Mesendoderm (in vitro differentiated cells): Measurements from ENCODE around the gene MMAA.
"Not testable (repeated sequence)": the region's sequence is repeated elsewhere in the genome, so short reads cannot be mapped to it uniquely, and the experiment has no call there.

ENCODE experiments used
- DNase-seq: peaks from one replicate; pipeline ENCODE4 v3.0.0; 2013
- H2AK5ac ChIP-seq: 2 replicates; pipeline ENCODE4 v1.6.1; 2013; ENCODE audit warnings: low read length, inconsistent platforms
- H2BK120ac ChIP-seq: 2 replicates; pipeline ENCODE4 v1.6.1; 2013; ENCODE audit warnings: low read depth, mild to moderate bottlenecking, low read length, moderate library complexity, mixed read lengths
- H2BK15ac ChIP-seq: replicated peaks from 2 replicates; pipeline ENCODE4 v1.6.1; 2013; ENCODE audit warnings: low read depth, mild to moderate bottlenecking, moderate library complexity
- H2BK5ac ChIP-seq: 2 replicates; pipeline ENCODE4 v1.6.1; 2013; ENCODE audit warnings: low read length, inconsistent platforms
- H3K18ac ChIP-seq: 2 replicates; pipeline ENCODE4 v1.6.1; 2013; ENCODE audit warnings: mild to moderate bottlenecking, low read length, mixed read lengths
- H3K23ac ChIP-seq: one replicate; pipeline ENCODE4 v1.6.1; 2013; ENCODE audit warnings: low read length
- H3K27ac ChIP-seq: 2 replicates; pipeline ENCODE4 v1.5.1; 2013; ENCODE audit warnings: low read depth, mild to moderate bottlenecking, inconsistent platforms, low read length, moderate library complexity
- H3K27me3 ChIP-seq: 2 replicates; pipeline ENCODE4 v1.6.1; 2013; ENCODE audit warnings: low read length, control low read depth, mild to moderate bottlenecking, inconsistent platforms; ENCODE audit not compliant: insufficient read depth, poor library complexity
- H3K36me3 ChIP-seq: 2 replicates; pipeline ENCODE4 v1.6.1; 2013; ENCODE audit warnings: low read length, inconsistent platforms; ENCODE audit not compliant: control insufficient read depth, insufficient read depth
- H3K4ac ChIP-seq: one replicate; pipeline ENCODE4 v1.6.1; 2013; ENCODE audit warnings: low read depth, mild to moderate bottlenecking, low read length, moderate library complexity
- H3K4me1 ChIP-seq: 2 replicates; pipeline ENCODE4 v1.6.1; 2013; ENCODE audit warnings: low read depth, low read length, inconsistent platforms; ENCODE audit not compliant: control insufficient read depth
- H3K4me2 ChIP-seq: 2 replicates; pipeline ENCODE4 v1.6.1; 2013; ENCODE audit warnings: low read length
- H3K4me3 ChIP-seq: 2 replicates; pipeline ENCODE4 v1.5.1; 2013; ENCODE audit warnings: mild to moderate bottlenecking, low read length
- H3K56ac ChIP-seq: one replicate; pipeline ENCODE4 v1.6.1; 2013; ENCODE audit warnings: low read length
- H3K79me1 ChIP-seq: 2 replicates; pipeline ENCODE4 v1.6.1; 2013; ENCODE audit warnings: low read length, inconsistent platforms
- H3K79me2 ChIP-seq: 2 replicates; pipeline ENCODE4 v1.6.1; 2013; ENCODE audit warnings: mild to moderate bottlenecking, low read length; ENCODE audit not compliant: control insufficient read depth, insufficient read depth
- H3K9ac ChIP-seq: 2 replicates; pipeline ENCODE4 v1.6.1; 2013; ENCODE audit warnings: low read length, inconsistent platforms
- H4K5ac ChIP-seq: one replicate; pipeline ENCODE4 v1.6.1; 2013; ENCODE audit warnings: low read length
- H4K8ac ChIP-seq: one replicate; pipeline ENCODE4 v1.6.1; 2013; ENCODE audit warnings: low read depth, mild to moderate bottlenecking, control low read depth, low read length, moderate library complexity
- WGBS: extraction: QIAGEN DNeasy Blood & Tissue Kit; methylation state at CpG from one replicate; pipeline ENCODE4 v1.1.7; 2013; ENCODE audit warnings: low lambda C conversion rate, missing lambda C conversion rate; ENCODE audit not compliant: insufficient coverage; ENCODE audit errors: extremely low coverage; 5-methylcytosine and 5-hydroxymethylcytosine counted together

MMAA gene

DNA sequence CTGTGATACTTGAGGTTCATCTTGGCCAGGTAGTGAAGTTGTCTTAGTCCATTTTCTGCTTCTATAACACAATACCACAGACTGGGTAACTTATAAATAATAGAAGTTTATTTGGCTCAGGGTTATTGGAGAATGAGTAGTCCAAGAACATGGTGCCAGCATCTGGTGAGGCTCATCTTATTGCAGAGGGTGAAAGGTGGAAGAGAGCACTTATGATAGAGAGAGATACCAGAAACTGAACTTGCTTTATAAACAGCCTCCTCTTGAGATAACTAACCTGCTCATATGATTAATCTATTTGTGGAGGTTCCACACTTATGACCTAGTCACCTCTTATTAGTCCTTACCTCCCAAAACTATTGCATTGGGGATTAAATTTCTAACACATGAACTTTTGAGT lies 62.3 kb downstream of the MMAA start:
- Histone ChIP-seq H4K5ac (no peak overlapping the region), H2BK5ac (no peak overlapping the region), H2BK15ac (peak overlapping the region; percentile 96), H2AK5ac (no peak overlapping the region), H3K79me2 (no peaks in the 10 kb centered on the region), H3K23ac (no peak overlapping the region), H3K36me3 (no peaks in the 10 kb centered on the region), H3K27ac (no peak overlapping the region), H3K4me3 (no peak overlapping the region), H2BK120ac (no peak overlapping the region), H3K9ac (no peak overlapping the region), H3K4me2 (no peak overlapping the region), H3K79me1 (no peaks in the 10 kb centered on the region), H3K27me3 (no peaks in the 10 kb centered on the region), H3K18ac (no peak overlapping the region), H3K4me1 (peaks cover 2% of the 10 kb centered on the region), H3K4ac (no peak overlapping the region), H4K8ac (no peak overlapping the region), H3K56ac (no peak overlapping the region)
- no peak for DNase-seq

DNA sequence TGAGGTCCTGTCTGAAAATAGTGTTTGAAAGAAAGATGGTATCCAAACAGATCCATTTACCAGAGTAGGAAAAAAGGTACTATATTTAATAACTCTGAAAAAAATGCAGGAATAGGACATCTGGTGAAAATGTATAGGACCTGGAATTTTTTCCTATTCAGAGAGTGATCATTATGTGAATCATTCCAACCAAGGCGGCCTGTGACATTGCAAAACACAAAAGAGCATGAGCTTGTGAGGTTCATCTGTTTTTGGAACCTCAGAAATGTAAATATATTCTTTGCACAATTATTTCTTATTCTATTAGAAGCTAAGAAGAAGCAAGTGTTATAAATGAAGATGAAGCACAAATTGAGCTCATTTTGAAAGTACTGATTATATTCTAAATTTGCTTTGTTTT lies 62.8 kb downstream of the MMAA start:
- no peaks in the 10 kb centered on the region for H3K79me1 ChIP-seq
- H3K9ac ChIP-seq = no peak overlapping the region
- H3K27me3 ChIP-seq = no peaks in the 10 kb centered on the region
- no peak for DNase-seq
- H3K27ac ChIP-seq = no peak overlapping the region
- H3K4ac ChIP-seq = no peak overlapping the region
- no peak overlapping the region for H2BK120ac ChIP-seq
- no peak overlapping the region for H3K18ac ChIP-seq
- no peak overlapping the region for H2BK5ac ChIP-seq
- no peak overlapping the region for H4K8ac ChIP-seq
- H3K36me3 ChIP-seq = no peaks in the 10 kb centered on the region
- no peak overlapping the region for H3K4me3 ChIP-seq
- no peak overlapping the region for H2AK5ac ChIP-seq
- H3K56ac ChIP-seq = no peak overlapping the region
- H3K4me2 ChIP-seq = no peak overlapping the region
- H4K5ac ChIP-seq = no peak overlapping the region
- H2BK15ac ChIP-seq = peak overlapping the region; percentile 96
- H3K4me1 ChIP-seq = peaks cover 2% of the 10 kb centered on the region
- H3K23ac ChIP-seq = no peak overlapping the region
- no CpG with 5 or more reads among the region's 1 CpG for WGBS
- no peaks in the 10 kb centered on the region for H3K79me2 ChIP-seq

DNA sequence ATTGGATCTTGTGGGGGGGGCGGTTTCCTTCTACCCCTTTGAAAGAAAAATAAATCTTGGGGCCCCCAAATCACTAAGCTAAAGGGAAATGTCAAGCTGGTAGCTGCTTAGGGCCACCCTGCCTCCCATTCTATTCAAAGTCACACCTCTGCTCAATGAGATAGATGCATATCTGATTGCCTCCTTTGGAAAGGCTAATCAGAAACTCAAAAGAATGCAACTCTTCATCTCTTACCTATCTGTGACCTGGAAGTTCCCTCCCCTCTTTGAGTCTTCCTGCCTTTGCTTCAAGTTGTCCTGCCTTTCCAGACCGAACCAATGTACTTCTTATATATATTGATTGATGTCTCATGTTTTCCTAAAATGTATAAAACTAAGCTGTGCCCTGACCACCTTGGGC lies 67.8 kb downstream of the MMAA start:
- peak overlapping the region; percentile 77 for H3K56ac ChIP-seq
- H3K9ac ChIP-seq = peak overlapping the region; percentile 44
- H2AK5ac ChIP-seq = no peak overlapping the region
- WGBS = no CpG with 5 or more reads among the region's 2 CpGs
- H3K4ac ChIP-seq = peak overlapping the region; percentile 94
- H3K27me3 ChIP-seq = no peaks in the 10 kb centered on the region
- H2BK5ac ChIP-seq = peak overlapping the region; percentile 95
- H3K4me1 ChIP-seq = peaks cover 5% of the 10 kb centered on the region
- no peak overlapping the region for H4K5ac ChIP-seq
- H3K4me2 ChIP-seq = no peak overlapping the region
- H3K27ac ChIP-seq = peak overlapping the region; percentile 57
- H3K36me3 ChIP-seq = no peaks in the 10 kb centered on the region
- H3K4me3 ChIP-seq = no peak overlapping the region
- H3K23ac ChIP-seq = no peak overlapping the region
- H3K18ac ChIP-seq = peak overlapping the region; percentile 80
- peak; percentile 91 for DNase-seq
- H2BK120ac ChIP-seq = no peak overlapping the region
- H4K8ac ChIP-seq = no peak overlapping the region
- no peaks in the 10 kb centered on the region for H3K79me2 ChIP-seq
- H2BK15ac ChIP-seq = peak overlapping the region; percentile 36
- H3K79me1 ChIP-seq = no peaks in the 10 kb centered on the region

DNA sequence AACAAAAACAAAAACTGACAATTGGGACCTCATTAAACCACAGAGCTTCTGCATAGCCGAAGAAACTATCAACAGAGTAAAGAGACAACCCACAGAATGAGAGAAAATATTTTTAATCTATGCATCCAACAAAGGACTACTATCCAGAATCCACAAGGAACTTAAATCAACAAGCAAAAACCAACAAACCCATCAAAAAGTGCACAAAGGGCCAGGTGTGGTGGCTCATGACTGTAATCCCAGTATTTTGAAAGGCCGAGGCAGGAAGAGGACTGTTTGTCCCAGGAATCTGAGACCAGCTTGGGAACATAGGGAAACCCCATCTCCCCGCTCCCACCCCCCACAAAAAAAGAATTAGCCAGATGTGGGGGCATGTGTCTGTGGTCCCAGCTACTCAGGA lies 71.4 kb downstream of the MMAA start:
- Histone ChIP-seq H2BK120ac (no peak overlapping the region), H2AK5ac (no peak overlapping the region), H3K9ac (no peak overlapping the region), H2BK15ac (no peak overlapping the region), H3K4me2 (no peak overlapping the region), H3K36me3 (no peaks in the 10 kb centered on the region), H3K4ac (no peak overlapping the region), H4K5ac (no peak overlapping the region), H3K4me1 (peaks cover 5% of the 10 kb centered on the region), H3K27me3 (no peaks in the 10 kb centered on the region), H2BK5ac (no peak overlapping the region), H3K56ac (no peak overlapping the region), H3K79me2 (no peaks in the 10 kb centered on the region), H3K79me1 (no peaks in the 10 kb centered on the region), H3K27ac (no peak overlapping the region), H3K23ac (no peak overlapping the region), H3K18ac (no peak overlapping the region), H4K8ac (no peak overlapping the region), H3K4me3 (no peak overlapping the region)
- no CpG with 5 or more reads among the region's 3 CpGs for WGBS
- DNase-seq = no peak

DNA sequence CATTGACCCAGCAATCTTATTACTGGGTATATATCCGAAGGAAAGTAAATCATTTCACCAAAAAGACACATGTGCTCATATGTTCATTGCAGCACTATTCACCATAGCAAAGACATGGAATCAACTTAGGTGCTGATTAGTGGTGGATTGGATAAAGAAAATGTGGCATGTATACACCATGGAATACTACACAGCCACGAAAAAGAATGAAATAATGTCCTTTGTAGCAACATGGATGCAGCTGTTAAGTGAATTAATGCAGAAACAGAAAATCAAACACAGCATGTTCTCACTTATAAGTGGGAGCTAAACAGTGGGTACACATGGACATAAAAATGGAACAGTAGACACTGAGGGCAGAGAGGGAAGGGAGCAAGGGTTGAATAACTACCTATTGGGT lies 72.2 kb downstream of the MMAA start:
- DNase-seq, H4K5ac ChIP-seq, H3K79me2 ChIP-seq, H3K4ac ChIP-seq, H2AK5ac ChIP-seq, H3K23ac ChIP-seq, H3K4me1 ChIP-seq, H3K18ac ChIP-seq, H3K4me3 ChIP-seq, H2BK5ac ChIP-seq, H4K8ac ChIP-seq, H3K9ac ChIP-seq, H3K27ac ChIP-seq, H3K56ac ChIP-seq, H3K4me2 ChIP-seq, H3K27me3 ChIP-seq, H2BK15ac ChIP-seq, H2BK120ac ChIP-seq, H3K79me1 ChIP-seq, H3K36me3 ChIP-seq: not testable (repeated sequence)
- no CpG with 5 or more reads among the region's 2 CpGs for WGBS

DNA sequence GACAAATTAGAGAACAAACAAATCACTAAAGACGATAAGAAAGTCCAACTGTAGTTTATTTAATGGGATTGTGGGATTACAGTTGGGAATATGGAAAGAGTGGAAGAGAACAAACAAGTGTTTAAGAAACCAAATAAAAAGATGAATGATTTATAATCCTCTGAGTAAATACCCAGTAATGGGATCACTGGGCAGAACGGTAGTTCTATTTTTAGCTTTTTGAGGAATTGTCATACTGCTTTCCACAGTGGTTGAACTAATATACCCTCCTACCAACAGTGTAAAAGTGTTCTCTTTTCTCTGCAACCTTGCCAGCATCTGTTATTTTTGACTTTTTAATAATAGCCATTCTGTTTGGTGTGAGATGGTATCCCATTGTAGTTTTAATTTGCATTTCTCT lies 75.7 kb downstream of the MMAA start:
- Histone ChIP-seq H3K27me3 (no peaks in the 10 kb centered on the region), H3K9ac (no peak overlapping the region), H3K36me3 (no peaks in the 10 kb centered on the region), H2AK5ac (no peak overlapping the region), H4K5ac (no peak overlapping the region), H3K4me2 (no peak overlapping the region), H3K23ac (no peak overlapping the region), H2BK15ac (no peak overlapping the region), H2BK5ac (no peak overlapping the region), H2BK120ac (no peak overlapping the region), H3K4me1 (no peaks in the 10 kb centered on the region), H4K8ac (no peak overlapping the region), H3K4me3 (no peak overlapping the region), H3K18ac (no peak overlapping the region), H3K27ac (no peak overlapping the region), H3K4ac (no peak overlapping the region), H3K79me1 (no peaks in the 10 kb centered on the region), H3K56ac (no peak overlapping the region), H3K79me2 (no peaks in the 10 kb centered on the region)
- no peak for DNase-seq
- WGBS = no CpG with 5 or more reads among the region's 2 CpGs
